GM23338 (cell line): Measurements from ENCODE around the gene PPM1L. TPM values are rescaled to one million over a fixed set of nuclear protein-coding genes. Genes with fewer than 3 reads are reported as not detected.

Experiments used
- ATAC-seq: fragments of 200-7000 bp; cut with Tn5 transposase; 3 replicates; pipeline ENCODE4 v1.9.1; 2020
- DNase-seq: peaks from one replicate; pipeline ENCODE4 v3.0.0-alpha.2; 2015; ENCODE audit warnings: low spot score
- H2AFZ ChIP-seq: fragments of 200-600 bp; sonication (generic); 2 replicates; pipeline ENCODE4 v1.8.0; 2016; ENCODE audit warnings: antibody characterized with exemption, mild to moderate bottlenecking, moderate library complexity
- H3F3A ChIP-seq: fragments of 200-600 bp; sonication (generic); replicated peaks from 2 replicates; pipeline ENCODE4 v1.8.0; 2017; ENCODE audit warnings: antibody characterized with exemption, mixed run types, low read depth
- H3K27ac ChIP-seq: fragments of 200-600 bp; sonication (generic); 2 replicates; pipeline ENCODE4 v1.6.1; 2016; ENCODE audit warnings: low read depth
- H3K27me3 ChIP-seq: fragments of 200-600 bp; sonication (generic); 2 replicates; pipeline ENCODE4 v1.8.0; 2016; ENCODE audit warnings: mild to moderate bottlenecking, mixed run types, moderate library complexity; ENCODE audit not compliant: insufficient read depth
- H3K36me3 ChIP-seq: fragments of 200-600 bp; sonication (generic); 2 replicates; pipeline ENCODE4 v1.8.0; 2016; ENCODE audit warnings: mild to moderate bottlenecking; ENCODE audit not compliant: insufficient read depth
- H3K4me1 ChIP-seq: fragments of 200-600 bp; sonication (generic); 2 replicates; pipeline ENCODE4 v1.8.0; 2016; ENCODE audit warnings: mild to moderate bottlenecking, moderate library complexity; ENCODE audit not compliant: insufficient read depth
- H3K4me2 ChIP-seq: fragments of 200-600 bp; sonication (generic); 2 replicates; pipeline ENCODE4 v1.7.1; 2017; ENCODE audit warnings: mixed run types
- H3K4me3 ChIP-seq: fragments of 200-600 bp; sonication (generic); 2 replicates; pipeline ENCODE4 v1.6.1; 2016; ENCODE audit warnings: mixed run types
- H3K79me2 ChIP-seq: fragments of 200-600 bp; sonication (generic); replicated peaks from 2 replicates; pipeline ENCODE4 v1.8.0; 2017; ENCODE audit warnings: mild to moderate bottlenecking; ENCODE audit not compliant: insufficient read depth
- H3K9me2 ChIP-seq: fragments of 200-600 bp; sonication (generic); 2 replicates; pipeline ENCODE4 v1.8.0; 2017; ENCODE audit not compliant: insufficient read depth
- H4K20me1 ChIP-seq: fragments of 200-600 bp; sonication (generic); replicated peaks from 2 replicates; pipeline ENCODE4 v1.8.0; 2017; ENCODE audit warnings: mild to moderate bottlenecking; ENCODE audit not compliant: insufficient read depth
- H3K27ac Mint-ChIP-seq: 2 replicates; pipeline ENCODE4 v1.8.0; 2020; ENCODE audit warnings: inconsistent platforms, mild to moderate bottlenecking, moderate library complexity, mixed read lengths
- H3K27me3 Mint-ChIP-seq: 3 replicates; pipeline ENCODE4 v1.8.0; 2022; ENCODE audit warnings: low read depth, mild to moderate bottlenecking, moderate library complexity, mixed read lengths, inconsistent platforms; ENCODE audit not compliant: insufficient read depth, poor library complexity
- H3K36me3 Mint-ChIP-seq: 3 replicates; pipeline ENCODE4 v1.8.0; 2021; ENCODE audit warnings: low read depth, mild to moderate bottlenecking, inconsistent platforms, moderate library complexity, mixed read lengths
- H3K4me1 Mint-ChIP-seq: 3 replicates; pipeline ENCODE4 v1.8.0; 2020; ENCODE audit warnings: mild to moderate bottlenecking, inconsistent platforms, mixed read lengths
- H3K4me3 Mint-ChIP-seq: 3 replicates; pipeline ENCODE4 v1.8.0; 2021; ENCODE audit warnings: moderate library complexity, mild to moderate bottlenecking, inconsistent platforms, mixed read lengths
- H3K9me3 Mint-ChIP-seq: 3 replicates; pipeline ENCODE4 v1.8.0; 2020; ENCODE audit warnings: moderate library complexity, mild to moderate bottlenecking, inconsistent platforms, mixed read lengths
- CREB1 ChIP-seq: fragments of 250-450 bp; sonication (Bioruptor Pico); IDR thresholded peaks from 2 replicates; pipeline ENCODE4 v1.5.0; 2020; ENCODE audit warnings: low read depth, mild to moderate bottlenecking, moderate library complexity
- ETS1 ChIP-seq: IDR thresholded peaks from 2 replicates; pipeline ENCODE4 v1.6.1; 2016; ENCODE audit warnings: antibody characterized with exemption
- EZH2phosphoT487 ChIP-seq: fragments of 200-600 bp; sonication (generic); IDR thresholded peaks from one replicate; pipeline ENCODE4 v1.8.1; 2018; ENCODE audit warnings: antibody characterized with exemption; ENCODE audit not compliant: unreplicated experiment
- JUNB ChIP-seq: IDR thresholded peaks from one replicate; pipeline ENCODE4 v1.6.1; 2016; ENCODE audit warnings: antibody characterized with exemption; ENCODE audit not compliant: unreplicated experiment
- NANOG ChIP-seq: IDR thresholded peaks from 2 replicates; pipeline ENCODE4 v1.6.1; 2016; ENCODE audit warnings: antibody characterized with exemption, borderline replicate concordance
- POLR2AphosphoS5 ChIP-seq: IDR thresholded peaks from 2 replicates; pipeline ENCODE4 v1.6.1; 2016; ENCODE audit warnings: antibody characterized with exemption, low read depth
- STAT1 ChIP-seq: IDR thresholded peaks from one replicate; pipeline ENCODE4 v1.6.1; 2016; ENCODE audit warnings: antibody characterized with exemption; ENCODE audit not compliant: unreplicated experiment
- ZNF114 ChIP-seq: fragments of 250-450 bp; sonication (Bioruptor Pico); IDR thresholded peaks from 2 replicates; pipeline ENCODE4 v1.5.0; 2020; ENCODE audit warnings: mild to moderate bottlenecking, moderate library complexity
- ZNF331 ChIP-seq: fragments of 250-450 bp; sonication (Bioruptor Pico); IDR thresholded peaks from 2 replicates; pipeline ENCODE4 v1.5.0; 2020; ENCODE audit warnings: low read depth, mild to moderate bottlenecking, moderate library complexity
- ZNF462 ChIP-seq: fragments of 250-450 bp; sonication (Bioruptor Pico); IDR thresholded peaks from 2 replicates; pipeline ENCODE4 v1.5.0; 2020; ENCODE audit warnings: mild to moderate bottlenecking, moderate library complexity
- polyA plus RNA-seq: library from polyadenylated mRNA; unstranded; fragments of >200 nt; fragmentation: Nextera tagmentation; extraction: Ambion mirVana; gene quantifications from 2 replicates; pipeline ENCODE4 v1.2.1, GENCODE V29; 2016
- total RNA-seq: library from RNA; depleted of rRNA; stranded (reverse); fragments of >200 nt; shearing (Covaris generic); gene quantifications from 2 replicates; pipeline ENCODE4 v1.2.3, GENCODE V29; 2014
- TF ChIP-seq, protein P1 (sequence below), 2 experiments: fragments of 200-600 bp in 1 of 2; sonication (generic) in 1 of 2; conservative IDR thresholded peaks; 2 replicates each; pipeline versions ENCODE4 v1.5.1 to v1.6.1; 2016 to 2017; ENCODE audit warnings: antibody characterized with exemption in 2 of 2, low read depth in 2 of 2, mild to moderate bottlenecking in 2 of 2, moderate library complexity in 1 of 2
- TF ChIP-seq, protein P2 (sequence below): IDR thresholded peaks from one replicate; pipeline ENCODE4 v1.6.1; 2018; ENCODE audit warnings: antibody characterized with exemption; ENCODE audit not compliant: unreplicated experiment

The PPM1L gene
- total and polyA plus RNA-seq, 2 experiments from 2014 or later, result 3.9 to 26.4 TPM

GRCh38 chr3:160909917-160910316 lies 153.9 kb downstream of the PPM1L start:
- H3K4me1 Mint-ChIP-seq, result peaks cover 10% of the 10 kb centered on the region
- Histone ChIP-seq H3K4me3 (no peak overlapping the region), H4K20me1 (no peaks in the 10 kb centered on the region), H3K9me2 (no peaks in the 10 kb centered on the region; the same call in 1 of the 2 replicates), H3K36me3 (no peaks in the 10 kb centered on the region), H3F3A (no peaks in the 10 kb centered on the region), H3K27me3 (no peaks in the 10 kb centered on the region), H3K4me1 (peaks cover 4% of the 10 kb centered on the region; the same call in 1 of the 2 replicates), H3K4me2 (no peak overlapping the region), H2AFZ (no peak overlapping the region), H3K27ac (no peak overlapping the region), H3K79me2 (no peaks in the 10 kb centered on the region)
- no peak overlapping the region for H3K4me3 Mint-ChIP-seq
- H3K9me3 Mint-ChIP-seq, result peaks cover 5% of the 10 kb centered on the region; the same call in 1 of the 3 replicates
- peaks cover 2% of the 10 kb centered on the region for H3K27me3 Mint-ChIP-seq
- H3K36me3 Mint-ChIP-seq, result peaks cover 8% of the 10 kb centered on the region; the same call in 1 of the 3 replicates
- ATAC-seq (no peak), DNase-seq (no peak)
- no peak overlapping the region for H3K27ac Mint-ChIP-seq
- TF ChIP-seq CREB1 (CRISPR knock-in tag), result no peak
- TF ChIP-seq EZH2phosphoT487, result no peak
- TF ChIP-seq ZNF114 (CRISPR knock-in tag), result no peak
- no peak for TF ChIP-seq ZNF331 (CRISPR knock-in tag)
- no peak for TF ChIP-seq NANOG
- TF ChIP-seq, protein P1, sequence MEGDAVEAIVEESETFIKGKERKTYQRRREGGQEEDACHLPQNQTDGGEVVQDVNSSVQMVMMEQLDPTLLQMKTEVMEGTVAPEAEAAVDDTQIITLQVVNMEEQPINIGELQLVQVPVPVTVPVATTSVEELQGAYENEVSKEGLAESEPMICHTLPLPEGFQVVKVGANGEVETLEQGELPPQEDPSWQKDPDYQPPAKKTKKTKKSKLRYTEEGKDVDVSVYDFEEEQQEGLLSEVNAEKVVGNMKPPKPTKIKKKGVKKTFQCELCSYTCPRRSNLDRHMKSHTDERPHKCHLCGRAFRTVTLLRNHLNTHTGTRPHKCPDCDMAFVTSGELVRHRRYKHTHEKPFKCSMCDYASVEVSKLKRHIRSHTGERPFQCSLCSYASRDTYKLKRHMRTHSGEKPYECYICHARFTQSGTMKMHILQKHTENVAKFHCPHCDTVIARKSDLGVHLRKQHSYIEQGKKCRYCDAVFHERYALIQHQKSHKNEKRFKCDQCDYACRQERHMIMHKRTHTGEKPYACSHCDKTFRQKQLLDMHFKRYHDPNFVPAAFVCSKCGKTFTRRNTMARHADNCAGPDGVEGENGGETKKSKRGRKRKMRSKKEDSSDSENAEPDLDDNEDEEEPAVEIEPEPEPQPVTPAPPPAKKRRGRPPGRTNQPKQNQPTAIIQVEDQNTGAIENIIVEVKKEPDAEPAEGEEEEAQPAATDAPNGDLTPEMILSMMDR (conservative IDR thresholded peaks at IDR 0.05; ENCODE audit: low read depth in 2 of 2), result no peak
- TF ChIP-seq, protein P2, sequence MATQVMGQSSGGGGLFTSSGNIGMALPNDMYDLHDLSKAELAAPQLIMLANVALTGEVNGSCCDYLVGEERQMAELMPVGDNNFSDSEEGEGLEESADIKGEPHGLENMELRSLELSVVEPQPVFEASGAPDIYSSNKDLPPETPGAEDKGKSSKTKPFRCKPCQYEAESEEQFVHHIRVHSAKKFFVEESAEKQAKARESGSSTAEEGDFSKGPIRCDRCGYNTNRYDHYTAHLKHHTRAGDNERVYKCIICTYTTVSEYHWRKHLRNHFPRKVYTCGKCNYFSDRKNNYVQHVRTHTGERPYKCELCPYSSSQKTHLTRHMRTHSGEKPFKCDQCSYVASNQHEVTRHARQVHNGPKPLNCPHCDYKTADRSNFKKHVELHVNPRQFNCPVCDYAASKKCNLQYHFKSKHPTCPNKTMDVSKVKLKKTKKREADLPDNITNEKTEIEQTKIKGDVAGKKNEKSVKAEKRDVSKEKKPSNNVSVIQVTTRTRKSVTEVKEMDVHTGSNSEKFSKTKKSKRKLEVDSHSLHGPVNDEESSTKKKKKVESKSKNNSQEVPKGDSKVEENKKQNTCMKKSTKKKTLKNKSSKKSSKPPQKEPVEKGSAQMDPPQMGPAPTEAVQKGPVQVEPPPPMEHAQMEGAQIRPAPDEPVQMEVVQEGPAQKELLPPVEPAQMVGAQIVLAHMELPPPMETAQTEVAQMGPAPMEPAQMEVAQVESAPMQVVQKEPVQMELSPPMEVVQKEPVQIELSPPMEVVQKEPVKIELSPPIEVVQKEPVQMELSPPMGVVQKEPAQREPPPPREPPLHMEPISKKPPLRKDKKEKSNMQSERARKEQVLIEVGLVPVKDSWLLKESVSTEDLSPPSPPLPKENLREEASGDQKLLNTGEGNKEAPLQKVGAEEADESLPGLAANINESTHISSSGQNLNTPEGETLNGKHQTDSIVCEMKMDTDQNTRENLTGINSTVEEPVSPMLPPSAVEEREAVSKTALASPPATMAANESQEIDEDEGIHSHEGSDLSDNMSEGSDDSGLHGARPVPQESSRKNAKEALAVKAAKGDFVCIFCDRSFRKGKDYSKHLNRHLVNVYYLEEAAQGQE, result no peak
- TF ChIP-seq JUNB, result no peak
- no peak for TF ChIP-seq POLR2AphosphoS5
- no peak for TF ChIP-seq STAT1
- no peak for TF ChIP-seq ZNF462 (CRISPR knock-in tag)
- no peak for TF ChIP-seq ETS1
